SK-N-SH (cell line): ENCODE data around the gene ARF5. TPM values are rescaled to one million over a fixed set of nuclear protein-coding genes. Genes with fewer than 3 reads are reported as not detected.

Experiments
- CTCF ChIA-PET: fragments of 300-600, 350-600 bp; formaldehyde crosslinking; extraction: SDS; loops from one replicate; lab custom pipeline; 2021; lab: Yijun Ruan, JAX
- POLR2A ChIA-PET: fragments of 350-600 bp; sonication (Branson Sonifier 250); formaldehyde crosslinking; extraction: SDS; loops from one replicate; lab custom pipeline; 2020; ENCODE audit warnings: antibody characterized with exemption, inconsistent platforms; lab: Yijun Ruan, JAX
- DNase-seq: peaks from one replicate; pipeline ENCODE4 v3.0.0; 2012
- H2AFZ ChIP-seq: fragments of 200-600 bp; sonication (generic); 2 replicates; pipeline ENCODE4 v1.8.1; 2016; ENCODE audit warnings: antibody characterized with exemption, mild to moderate bottlenecking, low read depth
- H3F3A ChIP-seq: fragments of 200-600 bp; sonication (generic); replicated peaks from 2 replicates; pipeline ENCODE3; 2016; ENCODE audit warnings: antibody characterized with exemption, mild to moderate bottlenecking; ENCODE audit not compliant: insufficient read depth
- H3K27ac ChIP-seq, 2 experiments: fragments of 200-500 bp in 1 of 2; fragments of 200-600 bp in 1 of 2; sonication (Bioruptor generic) in 1 of 2; sonication (generic), shearing (Covaris generic) in 1 of 2; 2 replicates each; pipeline versions ENCODE4 v1.5.1 to v1.6.1; 2014 to 2016; ENCODE audit warnings: low read depth in 2 of 2, inconsistent platforms in 1 of 2, low read length in 1 of 2, mild to moderate bottlenecking in 1 of 2, mixed read lengths in 1 of 2
- H3K27me3 ChIP-seq: fragments of 200-600 bp; sonication (generic), shearing (Covaris generic); 2 replicates; pipeline ENCODE4 v1.6.1; 2016; ENCODE audit warnings: mixed run types; ENCODE audit not compliant: insufficient read depth
- H3K36me3 ChIP-seq, 2 experiments: fragments of 200-500 bp in 1 of 2; fragments of 200-600 bp in 1 of 2; sonication (Bioruptor generic) in 1 of 2; sonication (generic) in 1 of 2; replicated peaks in 1 of 2; 2 replicates each; pipeline versions ENCODE3 to v1.5.1; 2014 to 2016; ENCODE audit warnings: low read length in 1 of 2, mild to moderate bottlenecking in 1 of 2; ENCODE audit not compliant: insufficient read depth in 2 of 2, control insufficient read depth in 1 of 2
- H3K4me1 ChIP-seq, 2 experiments: fragments of 200-500 bp in 1 of 2; fragments of 200-600 bp in 1 of 2; sonication (Bioruptor generic) in 1 of 2; sonication (generic), shearing (Covaris generic) in 1 of 2; 2 replicates each; pipeline versions ENCODE4 v1.5.1 to v1.6.1; 2014 to 2016; ENCODE audit warnings: low read depth in 1 of 2, low read length in 1 of 2, mixed run types in 1 of 2; ENCODE audit not compliant: insufficient read depth in 2 of 2, control insufficient read depth in 1 of 2
- H3K4me2 ChIP-seq: fragments of 200-600 bp; sonication (generic), shearing (Covaris generic); 2 replicates; pipeline ENCODE4 v1.6.1; 2017; ENCODE audit warnings: mixed run types
- H3K4me3 ChIP-seq, 2 experiments: fragments of 200-500 bp in 1 of 2; fragments of 200-600 bp in 1 of 2; sonication (Bioruptor generic) in 1 of 2; sonication (generic), shearing (Covaris generic) in 1 of 2; 2 replicates each; pipeline versions ENCODE4 v1.5.1 to v1.8.1; 2014 to 2016; ENCODE audit warnings: low read depth in 2 of 2, inconsistent platforms in 1 of 2, low read length in 1 of 2, mild to moderate bottlenecking in 1 of 2, mixed read lengths in 1 of 2, moderate library complexity in 1 of 2
- H3K79me2 ChIP-seq: fragments of 200-600 bp; sonication (generic); 2 replicates; pipeline ENCODE4 v1.8.1; 2017; ENCODE audit warnings: mild to moderate bottlenecking; ENCODE audit not compliant: insufficient read depth
- H3K9ac ChIP-seq: fragments of 200-600 bp; sonication (generic); 2 replicates; pipeline ENCODE4 v1.6.1; 2017; ENCODE audit warnings: mixed run types
- H3K9me2 ChIP-seq: fragments of 200-600 bp; sonication (generic); 2 replicates; pipeline ENCODE4 v1.6.1; 2017; ENCODE audit warnings: mixed run types
- H3K9me3 ChIP-seq: fragments of 200-600 bp; sonication (generic); 2 replicates; pipeline ENCODE4 v1.6.1; 2017; ENCODE audit warnings: mixed run types, mild to moderate bottlenecking, moderate library complexity
- H4K20me1 ChIP-seq: fragments of 200-600 bp; sonication (generic); 2 replicates; pipeline ENCODE4 v1.6.1; 2017; ENCODE audit warnings: mild to moderate bottlenecking, mixed run types; ENCODE audit not compliant: insufficient read depth
- CHD2 ChIP-seq: fragments of 150-350 bp; IDR thresholded peaks from 2 replicates; pipeline ENCODE4 v1.6.1; 2018; ENCODE audit warnings: low read length; ENCODE audit not compliant: partially characterized antibody
- CTCF ChIP-seq: fragments of 200-600 bp; sonication (generic); IDR thresholded peaks from 2 replicates; pipeline ENCODE4 v1.6.1; 2017; ENCODE audit warnings: antibody characterized with exemption, mild to moderate bottlenecking, moderate library complexity
- ELF1 ChIP-seq: IDR thresholded peaks from 2 replicates; pipeline ENCODE4 v1.4.0; 2012
- EP300 ChIP-seq, 2 experiments: IDR thresholded peaks; 2 replicates each; pipeline versions ENCODE4 v1.4.0 to v1.6.1; 2012; ENCODE audit warnings: borderline replicate concordance in 1 of 2, low read depth in 1 of 2, low read length in 1 of 2
- FOSL2 ChIP-seq: IDR thresholded peaks from 2 replicates; pipeline ENCODE4 v1.4.0; 2012; ENCODE audit warnings: low read depth, mild to moderate bottlenecking, moderate library complexity, borderline replicate concordance
- FOXJ3 ChIP-seq: sonication (generic); formaldehyde crosslinking; IDR thresholded peaks from 2 replicates; pipeline ENCODE4 v1.5.1; 2020; ENCODE audit warnings: mild to moderate bottlenecking, missing genetic modification reagents
- FOXM1 ChIP-seq: IDR thresholded peaks from 2 replicates; pipeline ENCODE4 v1.4.0; 2012; ENCODE audit warnings: low read depth, mild to moderate bottlenecking
- GABPA ChIP-seq: IDR thresholded peaks from 2 replicates; pipeline ENCODE4 v1.4.0; 2012; ENCODE audit warnings: low read depth, mild to moderate bottlenecking
- NFIC ChIP-seq: IDR thresholded peaks from 2 replicates; pipeline ENCODE4 v1.4.0; 2012; ENCODE audit warnings: borderline replicate concordance
- RAD21 ChIP-seq: IDR thresholded peaks from 2 replicates; pipeline ENCODE4 v1.6.1; 2012; ENCODE audit warnings: mild to moderate bottlenecking, low read length
- RFX5 ChIP-seq: IDR thresholded peaks from 2 replicates; pipeline ENCODE4 v1.6.1; 2012; ENCODE audit warnings: mild to moderate bottlenecking, improper control_type of control experiment, low read length
- SIN3A ChIP-seq: IDR thresholded peaks from 2 replicates; pipeline ENCODE4 v1.6.1; 2012; ENCODE audit warnings: low read depth, mild to moderate bottlenecking, low read length, moderate library complexity, borderline replicate concordance
- SMC3 ChIP-seq: IDR thresholded peaks from 2 replicates; pipeline ENCODE4 v1.6.1; 2012; ENCODE audit warnings: low read depth, low read length, improper control_type of control experiment
- TEAD4 ChIP-seq: IDR thresholded peaks from 2 replicates; pipeline ENCODE4 v1.4.0; 2012; ENCODE audit warnings: mild to moderate bottlenecking, borderline replicate concordance; ENCODE audit not compliant: insufficient read depth
- USF1 ChIP-seq: IDR thresholded peaks from 2 replicates; pipeline ENCODE4 v1.4.0; 2012; ENCODE audit warnings: low read depth, borderline replicate concordance
- ZBTB33 ChIP-seq: IDR thresholded peaks from 2 replicates; pipeline ENCODE4 v1.4.0; 2012; ENCODE audit warnings: low read depth, borderline replicate concordance
- WGBS: methylation state at CpG from one replicate; pipeline ENCODE4 v1.1.6; 2017; ENCODE audit warnings: low lambda C conversion rate; 5-methylcytosine and 5-hydroxymethylcytosine counted together
- polyA plus RNA-seq, 3 experiments: library from polyadenylated mRNA; depleted of rRNA; stranded (reverse); fragments of >200 nt; gene quantifications; 2 replicates each; pipeline ENCODE4 v1.2.3, GENCODE V29; 2012
- TF ChIP-seq, protein P1 (sequence below): IDR thresholded peaks from 2 replicates; pipeline ENCODE4 v1.6.1; 2012; ENCODE audit warnings: mild to moderate bottlenecking, low read depth, low read length, moderate library complexity

The ARF5 gene
- polyA plus RNA-seq, 1 of the 3 experiments (the other 2 are of a cell fraction), result 562 TPM

DNA sequence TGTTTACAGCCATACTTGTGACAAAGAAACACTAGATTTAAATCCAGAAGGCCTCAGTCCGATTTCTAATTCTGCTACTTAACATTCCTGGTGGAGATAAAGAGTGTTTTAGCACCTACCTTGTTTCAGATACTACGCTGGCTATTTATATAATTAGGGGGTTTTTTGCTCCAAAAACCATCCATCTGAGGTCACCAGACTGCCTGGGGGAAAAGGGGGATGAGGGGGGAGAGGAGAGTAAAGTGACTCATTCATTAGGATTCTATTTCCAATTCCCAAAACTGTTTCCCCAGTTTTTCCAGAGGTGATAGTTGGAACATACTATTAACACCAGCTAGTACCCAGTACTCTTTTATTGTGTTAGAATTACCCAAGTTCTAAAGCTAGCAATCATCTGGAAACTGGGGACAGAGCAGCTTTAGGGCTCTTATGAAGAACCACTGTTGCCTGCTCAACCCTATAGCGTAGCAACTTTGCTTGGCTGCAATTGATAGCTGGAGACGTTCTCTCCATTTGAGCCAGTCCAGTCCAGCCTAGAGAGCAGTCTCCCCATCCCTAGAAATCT lies 9.4 kb upstream of the ARF5 start:
- H3K9ac ChIP-seq, result no peak overlapping the region
- peaks cover 4% of the 10 kb centered on the region for H3F3A ChIP-seq
- DNase-seq, result no peak
- peak overlapping the region; percentile 47 to 77 for H3K27ac ChIP-seq
- no peak for TF ChIP-seq ELF1
- TF ChIP-seq, protein P1, sequence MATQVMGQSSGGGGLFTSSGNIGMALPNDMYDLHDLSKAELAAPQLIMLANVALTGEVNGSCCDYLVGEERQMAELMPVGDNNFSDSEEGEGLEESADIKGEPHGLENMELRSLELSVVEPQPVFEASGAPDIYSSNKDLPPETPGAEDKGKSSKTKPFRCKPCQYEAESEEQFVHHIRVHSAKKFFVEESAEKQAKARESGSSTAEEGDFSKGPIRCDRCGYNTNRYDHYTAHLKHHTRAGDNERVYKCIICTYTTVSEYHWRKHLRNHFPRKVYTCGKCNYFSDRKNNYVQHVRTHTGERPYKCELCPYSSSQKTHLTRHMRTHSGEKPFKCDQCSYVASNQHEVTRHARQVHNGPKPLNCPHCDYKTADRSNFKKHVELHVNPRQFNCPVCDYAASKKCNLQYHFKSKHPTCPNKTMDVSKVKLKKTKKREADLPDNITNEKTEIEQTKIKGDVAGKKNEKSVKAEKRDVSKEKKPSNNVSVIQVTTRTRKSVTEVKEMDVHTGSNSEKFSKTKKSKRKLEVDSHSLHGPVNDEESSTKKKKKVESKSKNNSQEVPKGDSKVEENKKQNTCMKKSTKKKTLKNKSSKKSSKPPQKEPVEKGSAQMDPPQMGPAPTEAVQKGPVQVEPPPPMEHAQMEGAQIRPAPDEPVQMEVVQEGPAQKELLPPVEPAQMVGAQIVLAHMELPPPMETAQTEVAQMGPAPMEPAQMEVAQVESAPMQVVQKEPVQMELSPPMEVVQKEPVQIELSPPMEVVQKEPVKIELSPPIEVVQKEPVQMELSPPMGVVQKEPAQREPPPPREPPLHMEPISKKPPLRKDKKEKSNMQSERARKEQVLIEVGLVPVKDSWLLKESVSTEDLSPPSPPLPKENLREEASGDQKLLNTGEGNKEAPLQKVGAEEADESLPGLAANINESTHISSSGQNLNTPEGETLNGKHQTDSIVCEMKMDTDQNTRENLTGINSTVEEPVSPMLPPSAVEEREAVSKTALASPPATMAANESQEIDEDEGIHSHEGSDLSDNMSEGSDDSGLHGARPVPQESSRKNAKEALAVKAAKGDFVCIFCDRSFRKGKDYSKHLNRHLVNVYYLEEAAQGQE, result no peak
- no peak for TF ChIP-seq USF1
- no peak for TF ChIP-seq SMC3
- no peak for TF ChIP-seq ZBTB33
- no peak for TF ChIP-seq GABPA
- TF ChIP-seq FOSL2, result no peak
- TF ChIP-seq RFX5, result no peak
- no peak for TF ChIP-seq SIN3A
- no peak for TF ChIP-seq NFIC
- no peak for TF ChIP-seq CHD2
- no peak for TF ChIP-seq TEAD4
- no peak for TF ChIP-seq FOXJ3
- TF ChIP-seq RAD21, result no peak
- no peak; a peak in 1 of 4 replicates for TF ChIP-seq EP300 (IDR thresholded peaks at IDR 0.05; ENCODE audit: borderline replicate concordance in 1 of 2, low read depth in 1 of 2, low read length in 1 of 2)
- TF ChIP-seq FOXM1, result no peak
- TF ChIP-seq CTCF, result no peak
- H3K9me2 ChIP-seq, result no peaks in the 10 kb centered on the region
- H3K4me2 ChIP-seq, result peak overlapping the region; percentile 21
- H3K27me3 ChIP-seq, result no peaks in the 10 kb centered on the region
- H3K36me3 ChIP-seq, result peaks cover 26 to 50% of the 10 kb centered on the region in 2 experiments
- ChIA-PET POLR2A (no interaction called here), CTCF (interaction anchor here (0.7 to 3.4 kb wide), 15 partner anchors 9 to 702 kb away, joined by 3 to 22 read pairs (median 4); partner anchors contain the start of genes ARF5 and PAX4)
- H3K4me1 ChIP-seq, result peaks cover 8 to 46% of the 10 kb centered on the region in 2 experiments; a peak in 3 of 4 replicates
- peaks cover 45% of the 10 kb centered on the region for H4K20me1 ChIP-seq
- peaks cover 46% of the 10 kb centered on the region for H3K79me2 ChIP-seq
- no peaks in the 10 kb centered on the region for H3K9me3 ChIP-seq
- no peak overlapping the region; a peak in 1 of 4 replicates for H3K4me3 ChIP-seq
- WGBS, result 62% methylated on average over 4 of the region's 4 CpGs
- H2AFZ ChIP-seq, result no peak overlapping the region
